HFF-Myc (cell line): Measurements from ENCODE around the gene DNAH10.

Experiments used
- DNase-seq: peaks from one replicate; pipeline ENCODE4 v3.0.0-alpha.2; 2011; ENCODE audit warnings: low read depth; ENCODE audit errors: extremely low read depth
- H3K4me3 ChIP-seq: replicated peaks from 2 replicates; pipeline ENCODE4 v1.5.1; 2011; ENCODE audit warnings: low read depth, mild to moderate bottlenecking, control low read depth, low read length
- TF ChIP-seq, protein P1 (sequence below): IDR thresholded peaks from 2 replicates; pipeline ENCODE4 v1.5.1; 2012; ENCODE audit warnings: mild to moderate bottlenecking, low read depth, low read length, control low read depth; ENCODE audit errors: missing control alignments

DNAH10 gene

DNA sequence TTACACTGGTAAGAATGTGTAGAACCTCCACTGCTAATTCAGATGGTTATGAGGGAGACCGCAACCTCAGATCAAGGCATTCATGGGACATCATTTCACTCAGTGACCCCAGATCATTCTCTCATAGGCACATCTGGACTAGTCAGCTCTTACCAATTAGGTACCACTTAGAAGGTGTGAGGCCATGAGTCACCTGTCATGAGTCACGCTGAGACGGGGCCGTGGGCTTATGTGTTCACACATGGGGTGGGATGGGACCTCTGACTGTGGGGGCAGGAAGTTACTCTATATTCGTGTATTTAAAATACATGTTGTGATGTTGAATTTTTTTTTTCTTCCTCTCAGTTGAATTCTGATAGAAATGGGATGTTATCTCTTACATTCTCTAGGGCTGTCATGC lies 154.6 kb downstream of the DNAH10 start:
- H3K4me3 ChIP-seq: no peak overlapping the region
- TF ChIP-seq, protein P1, sequence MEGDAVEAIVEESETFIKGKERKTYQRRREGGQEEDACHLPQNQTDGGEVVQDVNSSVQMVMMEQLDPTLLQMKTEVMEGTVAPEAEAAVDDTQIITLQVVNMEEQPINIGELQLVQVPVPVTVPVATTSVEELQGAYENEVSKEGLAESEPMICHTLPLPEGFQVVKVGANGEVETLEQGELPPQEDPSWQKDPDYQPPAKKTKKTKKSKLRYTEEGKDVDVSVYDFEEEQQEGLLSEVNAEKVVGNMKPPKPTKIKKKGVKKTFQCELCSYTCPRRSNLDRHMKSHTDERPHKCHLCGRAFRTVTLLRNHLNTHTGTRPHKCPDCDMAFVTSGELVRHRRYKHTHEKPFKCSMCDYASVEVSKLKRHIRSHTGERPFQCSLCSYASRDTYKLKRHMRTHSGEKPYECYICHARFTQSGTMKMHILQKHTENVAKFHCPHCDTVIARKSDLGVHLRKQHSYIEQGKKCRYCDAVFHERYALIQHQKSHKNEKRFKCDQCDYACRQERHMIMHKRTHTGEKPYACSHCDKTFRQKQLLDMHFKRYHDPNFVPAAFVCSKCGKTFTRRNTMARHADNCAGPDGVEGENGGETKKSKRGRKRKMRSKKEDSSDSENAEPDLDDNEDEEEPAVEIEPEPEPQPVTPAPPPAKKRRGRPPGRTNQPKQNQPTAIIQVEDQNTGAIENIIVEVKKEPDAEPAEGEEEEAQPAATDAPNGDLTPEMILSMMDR: no peak
- peak; percentile 49 for DNase-seq

DNA sequence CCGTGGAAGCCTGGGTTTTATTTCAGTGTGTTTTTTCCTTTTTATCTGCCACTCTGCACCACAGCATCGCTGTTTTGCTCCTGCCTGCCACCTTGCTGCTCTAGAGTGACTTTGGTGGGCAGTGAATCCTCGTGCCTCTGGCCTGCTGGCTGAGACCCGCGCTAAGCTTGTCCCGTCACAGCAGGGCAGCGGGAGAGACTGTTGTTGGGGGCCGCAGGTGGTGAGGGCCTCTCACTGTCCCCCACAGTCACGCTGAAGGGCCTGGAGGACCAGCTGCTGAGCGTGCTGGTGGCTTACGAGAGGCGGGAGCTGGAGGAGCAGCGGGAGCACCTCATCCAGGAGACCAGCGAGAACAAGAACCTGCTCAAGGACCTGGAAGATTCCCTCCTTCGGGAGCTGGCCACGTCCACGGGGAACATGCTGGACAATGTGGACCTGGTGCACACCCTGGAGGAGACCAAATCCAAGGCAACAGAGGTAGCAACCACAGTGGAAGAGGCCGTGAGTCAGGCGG lies 155.3 kb downstream of the DNAH10 start:
- no peak for DNase-seq
- H3K4me3 ChIP-seq: no peak overlapping the region
- TF ChIP-seq, protein P1: no peak

DNA sequence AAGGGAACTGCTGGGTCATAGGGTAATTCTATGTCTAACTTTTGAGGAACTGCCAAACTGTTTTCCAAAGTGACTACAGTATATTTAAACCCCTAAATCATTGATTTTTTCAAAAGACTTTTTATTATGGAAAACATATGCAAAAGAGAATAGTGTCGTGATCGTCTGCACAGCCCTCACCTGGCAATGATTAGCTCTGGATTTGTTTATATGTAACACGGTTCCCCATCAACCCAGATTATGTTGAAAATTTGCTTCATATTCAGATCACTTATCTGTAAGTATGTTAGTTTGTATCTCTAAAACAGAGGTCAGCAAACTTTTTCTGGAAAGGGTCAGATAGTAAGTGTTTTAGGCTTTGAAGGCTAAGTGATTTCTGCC lies 157.9 kb downstream of the DNAH10 start:
- TF ChIP-seq, protein P1: no peak
- no peak overlapping the region for H3K4me3 ChIP-seq
- DNase-seq: peak; percentile 38

DNA sequence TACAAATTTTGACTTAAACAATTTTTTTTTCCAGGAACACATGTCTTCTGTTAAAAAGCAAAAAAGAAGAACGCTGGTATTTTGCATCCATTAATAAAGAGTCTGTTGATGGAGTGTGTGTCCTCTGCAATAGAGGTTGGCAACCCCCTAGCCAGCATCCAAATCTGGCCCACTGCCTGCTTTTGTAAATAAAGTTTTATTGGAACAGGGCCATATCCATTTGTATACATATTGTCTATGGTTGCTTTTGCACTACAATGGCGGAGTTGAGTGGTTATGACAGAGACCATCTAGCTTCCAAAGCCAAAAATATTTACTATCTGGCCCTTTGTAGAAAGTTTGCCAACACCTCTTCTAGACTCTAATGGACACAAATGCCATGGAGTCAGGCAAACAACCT lies 160.9 kb downstream of the DNAH10 start:
- no peak overlapping the region for H3K4me3 ChIP-seq
- no peak for DNase-seq
- TF ChIP-seq, protein P1: no peak

DNA sequence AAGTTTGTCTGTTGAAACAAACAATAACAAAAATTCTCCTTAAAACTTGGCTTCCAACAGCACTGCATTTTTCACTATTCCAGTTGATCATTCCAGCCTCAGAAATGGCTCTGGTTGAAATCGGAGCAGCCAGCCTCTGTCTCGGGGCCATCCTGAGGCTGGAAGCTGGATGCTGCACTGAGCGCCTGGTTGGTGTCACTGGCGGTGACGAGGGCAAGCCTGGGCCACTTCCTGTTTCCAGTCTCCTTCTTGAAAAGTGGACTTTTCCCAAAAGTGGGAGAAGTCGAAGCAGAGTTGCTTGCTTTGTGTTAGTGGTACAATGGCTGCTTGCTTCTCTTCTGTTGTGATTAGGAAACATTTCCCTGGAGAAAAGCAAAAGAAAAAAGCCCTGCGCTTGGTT lies 161.8 kb downstream of the DNAH10 start:
- DNase-seq: no peak
- TF ChIP-seq, protein P1: no peak
- H3K4me3 ChIP-seq: no peak overlapping the region

DNA sequence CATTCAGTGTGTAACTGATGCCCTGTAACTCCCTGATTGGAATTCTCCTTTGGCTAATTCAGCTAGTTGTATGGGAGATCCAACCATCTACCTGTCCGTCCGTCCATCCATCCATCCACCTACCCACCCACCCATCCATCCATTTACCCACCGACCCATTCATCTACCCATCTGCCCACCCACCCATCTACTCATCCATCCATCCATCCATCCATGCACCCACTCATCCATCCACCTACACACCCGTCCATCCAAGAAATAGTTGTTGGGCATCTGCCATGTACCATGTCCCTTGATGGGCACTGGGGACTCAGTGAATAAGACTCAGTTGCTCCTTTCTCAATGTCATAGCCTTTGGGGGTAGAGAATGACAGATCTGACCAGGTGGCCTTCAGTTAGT lies 162.4 kb downstream of the DNAH10 start:
- H3K4me3 ChIP-seq: no peak overlapping the region
- no peak for DNase-seq
- TF ChIP-seq, protein P1: no peak

DNA sequence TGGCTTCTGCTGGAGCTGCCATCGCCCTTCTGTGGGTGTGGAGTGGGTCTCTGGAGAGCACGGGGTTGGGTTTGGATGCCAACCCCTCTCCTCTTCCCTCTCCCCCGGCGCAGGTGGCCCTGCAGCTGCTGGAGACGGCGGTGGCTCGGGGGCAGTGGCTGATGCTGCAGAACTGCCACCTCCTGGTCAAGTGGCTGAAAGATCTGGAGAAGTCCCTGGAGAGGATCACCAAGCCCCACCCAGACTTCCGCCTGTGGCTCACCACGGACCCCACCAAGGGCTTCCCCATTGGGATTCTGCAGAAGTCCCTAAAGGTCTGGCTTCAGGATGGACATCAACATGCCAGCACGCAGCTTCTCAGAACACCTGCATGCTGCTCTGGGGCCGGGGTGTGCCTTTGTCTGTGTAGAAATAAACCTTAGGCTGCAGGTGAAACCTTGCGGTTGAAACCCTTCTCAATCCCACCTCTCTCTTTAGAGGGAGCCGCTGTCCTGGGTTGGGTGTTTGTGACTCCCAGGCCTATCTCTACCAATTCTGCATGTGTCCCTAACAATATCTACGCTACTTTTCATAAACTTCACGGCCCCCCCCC lies 166.3 kb downstream of the DNAH10 start:
- TF ChIP-seq, protein P1: no peak
- no peak overlapping the region for H3K4me3 ChIP-seq
- DNase-seq: no peak
